ENCODE results near the gene ZNF831. TPM values are rescaled to one million over a fixed set of nuclear protein-coding genes. Genes with fewer than 3 reads are reported as not detected.

ZNF831 gene
- total and polyA plus RNA-seq, 10 of the 15 experiments (the other 5 are each of a cell fraction or from before 2014, with no cell fraction given), result 0.01 to 0.97 (median 0.23) TPM

GRCh38 chr20:59307270-59307669 is 143.6 kb downstream of the ZNF831 start:
- RAD21 ChIA-PET (ENCODE audit: unreplicated experiment), result no interaction called here
- no peaks in the 10 kb centered on the region for H4K20me1 ChIP-seq (ENCODE audit: control insufficient read depth, insufficient read depth)
- no peaks in the 10 kb centered on the region for H3K79me2 ChIP-seq (ENCODE audit: control insufficient read depth, insufficient read depth, low read length)
- FAIRE-seq (no peak), DNase-seq (ENCODE audit: low read depth, low spot score) (no peak), ATAC-seq (no peak)
- intact Hi-C loops (cut with micrococcal nuclease; ENCODE audit: unreplicated experiment) (no loop called here), in situ Hi-C loops (cut with MboI) (no loop called here)
- no peak overlapping the region for H3K4me2 ChIP-seq (ENCODE audit: control insufficient read depth, insufficient read depth)
- CTCF ChIA-PET, result no interaction called here
- H3K27me3 ChIP-seq (replicated peaks in 1 of 2; ENCODE audit: control insufficient read depth in 2 of 2, insufficient read depth in 2 of 2, low read length in 1 of 2), result peaks cover 3% of the 10 kb centered on the region in 2 experiments; a peak in 3 of 4 replicates
- POLR2A ChIA-PET, result no interaction called here
- H3K36me3 ChIP-seq (ENCODE audit: control insufficient read depth in 2 of 2, insufficient read depth in 2 of 2, low read length in 1 of 2), result no peaks in the 10 kb centered on the region
- H2AFZ ChIP-seq (ENCODE audit: control insufficient read depth, low read depth, low read length), result no peak overlapping the region
- H3K9me3 ChIP-seq (replicated peaks; ENCODE audit: control insufficient read depth, insufficient read depth, low read length), result no peaks in the 10 kb centered on the region
- no peak for TF ChIP-seq YBX1 (IDR thresholded peaks at IDR 0.05)
- TF ChIP-seq YY1 (IDR thresholded peaks at IDR 0.05; ENCODE audit: low read depth, low read length), result no peak
- TF ChIP-seq NKRF (conservative IDR thresholded peaks at IDR 0.05), result no peak
- TF ChIP-seq PBX3 (IDR thresholded peaks at IDR 0.05; ENCODE audit: insufficient replicate concordance, low read depth, low read length), result no peak
- TF ChIP-seq CREB1 (IDR thresholded peaks at IDR 0.05; ENCODE audit: low read depth), result no peak
- TF ChIP-seq PRDM15 (CRISPR knock-in tag; IDR thresholded peaks at IDR 0.05), result no peak
- TF ChIP-seq STAT1 (conservative IDR thresholded peaks at IDR 0.05), result no peak
- TF ChIP-seq SIX5 (IDR thresholded peaks at IDR 0.05; ENCODE audit: low read depth, low read length, severe bottlenecking), result no peak
- TF ChIP-seq RBBP5 (conservative IDR thresholded peaks at IDR 0.05), result no peak
- no peak for TF ChIP-seq SREBF1 (IDR thresholded peaks at IDR 0.05; ENCODE audit: low read length)
- no peak for TF ChIP-seq FOXK2 (IDR thresholded peaks at IDR 0.05)
- TF ChIP-seq SIN3A (IDR thresholded peaks at IDR 0.05; ENCODE audit: low read depth, low read length), result no peak
- TF ChIP-seq RAD21 (IDR thresholded peaks at IDR 0.05; ENCODE audit: insufficient read depth, low read depth, low read length), result no peak
- no peak overlapping the region for H3K9ac ChIP-seq (ENCODE audit: control insufficient read depth, insufficient read depth, low read length)
- BruUV-seq (replicated peaks), result no TSS peak
- WGBS (ENCODE audit: insufficient coverage, insufficient replicate concordance, low lambda C conversion rate, missing lambda C conversion rate), result 17% methylated on average over 3 of the region's 3 CpGs
- no peaks in the 10 kb centered on the region for H3K4me1 ChIP-seq (ENCODE audit: control insufficient read depth, insufficient read depth, low read length)
- SMC1A ChIA-PET (ENCODE audit: uncharacterized antibody, unreplicated experiment), result no interaction called here
- no peak overlapping the region for H3K27ac ChIP-seq (ENCODE audit: control insufficient read depth, insufficient read depth)
- no peak overlapping the region for H3K4me3 ChIP-seq

Measured in GM12878 (cell line).